SK-N-SH treated with all-trans-retinoic acid at 6 μM for 48 hours (cell line): Measurements from ENCODE around the gene MAP7D1.

ENCODE experiments used
- ARNTL ChIP-seq: fragments of 450-650 bp; formaldehyde crosslinking; IDR thresholded peaks from 2 replicates; pipeline ENCODE4 v1.5.0; 2020; ENCODE audit warnings: low read depth, mild to moderate bottlenecking, moderate library complexity, borderline replicate concordance
- ESRRG ChIP-seq: fragments of 250-450 bp; sonication (Bioruptor Pico); IDR thresholded peaks from 2 replicates; pipeline ENCODE4 v1.6.1; 2021; ENCODE audit warnings: mild to moderate bottlenecking
- ISL1 ChIP-seq: fragments of 250-450 bp; sonication (Bioruptor Pico); IDR thresholded peaks from 2 replicates; pipeline ENCODE4 v2.1.2; 2022; ENCODE audit warnings: mild to moderate bottlenecking, moderate library complexity
- OSR1 ChIP-seq: fragments of 250-450 bp; sonication (Bioruptor Pico); IDR thresholded peaks from 2 replicates; pipeline ENCODE4 v1.8.0; 2022; ENCODE audit warnings: moderate library complexity, mild to moderate bottlenecking, inconsistent platforms
- SNAI2 ChIP-seq: fragments of 250-450 bp; sonication (Bioruptor Pico); IDR thresholded peaks from 2 replicates; pipeline ENCODE4 v1.5.0; 2020; ENCODE audit warnings: mild to moderate bottlenecking, moderate library complexity
- TCF4 ChIP-seq: fragments of 250-450 bp; sonication (Bioruptor Pico); IDR thresholded peaks from 2 replicates; pipeline ENCODE4 v1.8.0; 2021; ENCODE audit warnings: mild to moderate bottlenecking, moderate library complexity, borderline replicate concordance
- TOX ChIP-seq: fragments of 250-450 bp; sonication (Bioruptor Pico); IDR thresholded peaks from 2 replicates; pipeline ENCODE4 v1.8.0; 2021; ENCODE audit warnings: mild to moderate bottlenecking, moderate library complexity, borderline replicate concordance
- ZC3H10 ChIP-seq: fragments of 250-450 bp; sonication (Bioruptor Pico); IDR thresholded peaks from 2 replicates; pipeline ENCODE4 v1.5.1; 2021; ENCODE audit warnings: mild to moderate bottlenecking, moderate library complexity
- ZFP3 ChIP-seq: fragments of 250-450 bp; sonication (Bioruptor Pico); IDR thresholded peaks from 2 replicates; pipeline ENCODE4 v1.5.0; 2020; ENCODE audit warnings: mild to moderate bottlenecking, moderate library complexity
- ZNF70 ChIP-seq: fragments of 450-650 bp; formaldehyde crosslinking; IDR thresholded peaks from 2 replicates; pipeline ENCODE4 v1.5.0; 2020; ENCODE audit warnings: mild to moderate bottlenecking, moderate library complexity
- TF ChIP-seq, protein P1 (sequence below): fragments of 250-450 bp; sonication (Bioruptor Pico); IDR thresholded peaks from 2 replicates; pipeline ENCODE4 v1.5.1; 2020; ENCODE audit warnings: low read depth, mild to moderate bottlenecking, moderate library complexity
- TF ChIP-seq, protein P2 (sequence below): fragments of 250-450 bp; sonication (Bioruptor Pico); IDR thresholded peaks from 2 replicates; pipeline ENCODE4 v1.5.1; 2021; ENCODE audit warnings: mild to moderate bottlenecking, moderate library complexity
- TF ChIP-seq, protein P3 (sequence below): fragments of 250-450 bp; sonication (Bioruptor Pico); IDR thresholded peaks from 2 replicates; pipeline ENCODE4 v1.5.0; 2020; ENCODE audit warnings: mild to moderate bottlenecking, moderate library complexity

DNA sequence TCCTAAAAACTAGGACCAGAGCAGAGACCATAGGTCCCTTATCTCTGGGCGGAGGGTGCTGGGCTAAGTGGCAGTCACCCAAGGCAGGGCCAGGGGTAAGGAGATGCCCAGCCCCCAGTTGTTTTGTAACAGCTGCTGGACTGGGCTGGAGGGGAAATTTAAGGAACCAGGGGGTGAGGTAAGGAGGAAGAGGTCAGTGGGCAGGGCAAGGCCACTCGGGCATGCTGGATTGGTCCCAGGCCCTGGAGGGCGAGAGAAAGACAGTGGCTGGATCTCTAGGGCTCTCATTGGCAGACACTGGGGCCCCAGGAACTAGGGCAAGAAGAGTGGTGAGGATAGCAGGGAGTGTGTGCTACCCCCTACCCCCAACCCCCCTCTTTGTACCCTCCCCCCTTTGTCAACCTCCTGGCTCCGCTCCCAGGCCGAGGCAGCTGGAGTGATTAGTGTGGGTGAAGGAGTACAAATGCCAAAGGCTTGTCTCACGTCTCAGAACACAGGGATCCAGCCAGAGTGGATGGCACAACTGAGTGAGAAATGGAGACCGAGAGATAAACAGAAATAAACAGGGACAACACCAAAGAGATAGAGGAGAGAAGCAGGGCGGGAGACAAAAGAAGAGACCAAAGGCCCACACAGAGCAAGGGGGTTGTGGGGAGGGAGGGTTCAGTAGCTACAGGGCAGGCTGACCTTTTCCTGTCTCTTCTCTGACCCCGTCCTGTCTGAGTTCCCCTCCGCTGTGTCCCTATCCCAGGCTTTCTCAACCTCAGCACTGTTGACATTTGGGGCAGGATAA, 47.8 kb downstream of the MAP7D1 start:
- TF ChIP-seq ZNF70 (CRISPR knock-in tag), result no peak
- no peak for TF ChIP-seq ZFP3 (CRISPR knock-in tag)
- TF ChIP-seq TOX (CRISPR knock-in tag), result no peak
- TF ChIP-seq TCF4 (CRISPR knock-in tag), result no peak
- TF ChIP-seq ISL1 (CRISPR knock-in tag), result no peak
- TF ChIP-seq OSR1 (CRISPR knock-in tag), result no peak
- TF ChIP-seq ESRRG, result no peak
- no peak for TF ChIP-seq ZC3H10 (CRISPR knock-in tag)
- TF ChIP-seq ARNTL (CRISPR knock-in tag), result no peak
- TF ChIP-seq, protein P1, sequence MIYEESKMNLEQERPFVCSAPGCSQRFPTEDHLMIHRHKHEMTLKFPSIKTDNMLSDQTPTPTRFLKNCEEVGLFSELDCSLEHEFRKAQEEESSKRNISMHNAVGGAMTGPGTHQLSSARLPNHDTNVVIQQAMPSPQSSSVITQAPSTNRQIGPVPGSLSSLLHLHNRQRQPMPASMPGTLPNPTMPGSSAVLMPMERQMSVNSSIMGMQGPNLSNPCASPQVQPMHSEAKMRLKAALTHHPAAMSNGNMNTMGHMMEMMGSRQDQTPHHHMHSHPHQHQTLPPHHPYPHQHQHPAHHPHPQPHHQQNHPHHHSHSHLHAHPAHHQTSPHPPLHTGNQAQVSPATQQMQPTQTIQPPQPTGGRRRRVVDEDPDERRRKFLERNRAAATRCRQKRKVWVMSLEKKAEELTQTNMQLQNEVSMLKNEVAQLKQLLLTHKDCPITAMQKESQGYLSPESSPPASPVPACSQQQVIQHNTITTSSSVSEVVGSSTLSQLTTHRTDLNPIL (CRISPR knock-in tag), result no peak
- TF ChIP-seq, protein P2, sequence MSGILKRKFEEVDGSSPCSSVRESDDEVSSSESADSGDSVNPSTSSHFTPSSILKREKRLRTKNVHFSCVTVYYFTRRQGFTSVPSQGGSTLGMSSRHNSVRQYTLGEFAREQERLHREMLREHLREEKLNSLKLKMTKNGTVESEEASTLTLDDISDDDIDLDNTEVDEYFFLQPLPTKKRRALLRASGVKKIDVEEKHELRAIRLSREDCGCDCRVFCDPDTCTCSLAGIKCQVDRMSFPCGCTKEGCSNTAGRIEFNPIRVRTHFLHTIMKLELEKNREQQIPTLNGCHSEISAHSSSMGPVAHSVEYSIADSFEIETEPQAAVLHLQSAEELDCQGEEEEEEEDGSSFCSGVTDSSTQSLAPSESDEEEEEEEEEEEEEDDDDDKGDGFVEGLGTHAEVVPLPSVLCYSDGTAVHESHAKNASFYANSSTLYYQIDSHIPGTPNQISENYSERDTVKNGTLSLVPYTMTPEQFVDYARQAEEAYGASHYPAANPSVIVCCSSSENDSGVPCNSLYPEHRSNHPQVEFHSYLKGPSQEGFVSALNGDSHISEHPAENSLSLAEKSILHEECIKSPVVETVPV (CRISPR knock-in tag), result no peak
- TF ChIP-seq, protein P3, sequence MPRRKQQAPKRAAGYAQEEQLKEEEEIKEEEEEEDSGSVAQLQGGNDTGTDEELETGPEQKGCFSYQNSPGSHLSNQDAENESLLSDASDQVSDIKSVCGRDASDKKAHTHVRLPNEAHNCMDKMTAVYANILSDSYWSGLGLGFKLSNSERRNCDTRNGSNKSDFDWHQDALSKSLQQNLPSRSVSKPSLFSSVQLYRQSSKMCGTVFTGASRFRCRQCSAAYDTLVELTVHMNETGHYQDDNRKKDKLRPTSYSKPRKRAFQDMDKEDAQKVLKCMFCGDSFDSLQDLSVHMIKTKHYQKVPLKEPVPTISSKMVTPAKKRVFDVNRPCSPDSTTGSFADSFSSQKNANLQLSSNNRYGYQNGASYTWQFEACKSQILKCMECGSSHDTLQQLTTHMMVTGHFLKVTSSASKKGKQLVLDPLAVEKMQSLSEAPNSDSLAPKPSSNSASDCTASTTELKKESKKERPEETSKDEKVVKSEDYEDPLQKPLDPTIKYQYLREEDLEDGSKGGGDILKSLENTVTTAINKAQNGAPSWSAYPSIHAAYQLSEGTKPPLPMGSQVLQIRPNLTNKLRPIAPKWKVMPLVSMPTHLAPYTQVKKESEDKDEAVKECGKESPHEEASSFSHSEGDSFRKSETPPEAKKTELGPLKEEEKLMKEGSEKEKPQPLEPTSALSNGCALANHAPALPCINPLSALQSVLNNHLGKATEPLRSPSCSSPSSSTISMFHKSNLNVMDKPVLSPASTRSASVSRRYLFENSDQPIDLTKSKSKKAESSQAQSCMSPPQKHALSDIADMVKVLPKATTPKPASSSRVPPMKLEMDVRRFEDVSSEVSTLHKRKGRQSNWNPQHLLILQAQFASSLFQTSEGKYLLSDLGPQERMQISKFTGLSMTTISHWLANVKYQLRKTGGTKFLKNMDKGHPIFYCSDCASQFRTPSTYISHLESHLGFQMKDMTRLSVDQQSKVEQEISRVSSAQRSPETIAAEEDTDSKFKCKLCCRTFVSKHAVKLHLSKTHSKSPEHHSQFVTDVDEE (CRISPR knock-in tag), result no peak
- no peak for TF ChIP-seq SNAI2
